GM12872 (cell line): ENCODE data around the gene B3GAT1.

ENCODE experiments used
- CTCF ChIP-seq: IDR thresholded peaks from 3 replicates; pipeline ENCODE4 v1.5.1; 2011; ENCODE audit warnings: low read depth, mild to moderate bottlenecking, low read length, moderate library complexity; ENCODE audit not compliant: insufficient read depth

The B3GAT1 gene

GRCh38 chr11:134453441-134453840 is 41.4 kb upstream of the B3GAT1 start:
- TF ChIP-seq CTCF, result no peak

- no peak for TF ChIP-seq CTCF
Measured at GRCh38 chr11:134452838-134453155, 40.8 kb upstream of the B3GAT1 start.

- TF ChIP-seq CTCF, result no peak
Measured at GRCh38 chr11:134452026-134452837, 40.2 kb upstream of the B3GAT1 start.

GRCh38 chr11:134450186-134450585 is 38.1 kb upstream of the B3GAT1 start:
- no peak for TF ChIP-seq CTCF

- no peak for TF ChIP-seq CTCF
Measured at GRCh38 chr11:134449713-134450112, 37.7 kb upstream of the B3GAT1 start.

GRCh38 chr11:134449051-134449450 is 37.0 kb upstream of the B3GAT1 start:
- TF ChIP-seq CTCF, result no peak

GRCh38 chr11:134447696-134448095 is 35.7 kb upstream of the B3GAT1 start:
- no peak for TF ChIP-seq CTCF
